HG03066 (cell line): ENCODE data around the gene SEM1.
A peak's percentile ranks its signal among the peaks of the same experiment; 100 is the strongest.
"Not testable (repeated sequence)": the region's sequence is repeated elsewhere in the genome, so short reads cannot be mapped to it uniquely, and the experiment has no call there.

Source experiments
- ATAC-seq: cut with Tn5 transposase; IDR thresholded peaks from one replicate; pipeline ENCODE4 v1.9.1; 2021; ENCODE audit warnings: low read depth; ENCODE audit not compliant: unreplicated experiment

The SEM1 gene

DNA sequence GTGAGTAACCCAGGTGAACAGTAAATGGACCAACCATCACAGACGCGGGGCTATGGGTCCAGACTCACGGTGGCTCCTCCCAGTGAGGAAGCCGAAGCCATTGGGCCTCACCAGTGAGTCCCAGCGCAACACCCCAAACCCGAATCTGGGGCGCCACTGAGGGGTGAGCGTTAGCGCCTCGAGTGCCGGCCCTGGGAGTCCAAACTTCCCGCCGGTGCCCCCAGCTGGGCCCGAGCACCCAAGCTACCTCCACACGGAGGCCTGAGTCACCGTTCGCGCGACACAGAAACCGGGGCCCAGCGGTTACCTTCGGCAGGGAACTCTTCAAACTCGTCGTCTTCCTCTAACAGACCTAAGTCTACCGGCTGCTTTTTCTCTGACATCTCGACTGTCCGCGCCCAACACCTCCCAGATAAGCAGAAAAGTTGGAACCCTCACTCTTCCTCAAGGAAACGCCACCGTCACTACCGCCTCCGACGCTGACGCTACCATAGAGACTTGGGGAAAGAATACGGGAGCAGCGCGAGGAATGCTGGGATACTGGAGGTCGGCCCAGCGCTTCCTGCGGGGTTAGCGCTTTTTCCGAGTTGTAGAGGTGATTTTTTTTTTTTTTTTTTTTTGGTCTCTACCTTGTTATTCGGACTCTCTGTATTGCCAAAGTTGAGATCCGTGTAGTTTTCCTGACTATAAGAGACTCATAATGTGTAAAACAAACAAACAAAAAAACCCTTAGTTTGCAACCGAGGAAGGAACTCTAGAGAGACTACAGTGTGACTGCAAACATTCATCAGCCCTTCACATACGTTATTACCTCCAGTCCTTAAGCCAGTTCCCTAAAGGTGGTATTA is at the start of gene SEM1:
TSS of gene SEM1 (minus strand) at position 466 of the 848 bp plus-strand sequence. CDS start at position 383, 83 bp downstream.
- peak; percentile 95 for ATAC-seq

DNA sequence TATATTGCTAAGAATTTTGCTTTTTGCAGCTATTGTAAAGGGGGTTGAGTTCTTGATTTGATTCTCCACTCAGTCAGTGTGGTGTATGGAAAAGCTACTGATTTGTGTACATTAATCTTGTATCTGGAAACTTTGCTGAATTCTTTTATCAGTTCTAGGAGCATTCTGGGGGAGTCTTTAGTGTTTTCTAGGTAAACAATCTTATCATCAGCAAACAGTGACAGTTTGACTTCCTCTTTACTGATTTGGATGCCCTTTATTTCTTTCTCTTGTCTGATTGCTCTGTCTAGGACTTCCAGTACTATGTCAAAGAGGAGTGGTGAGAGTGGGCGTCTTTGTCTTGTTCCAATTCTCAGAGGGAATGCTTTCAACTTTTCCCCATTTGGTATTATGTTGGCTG is 48.2 kb upstream of the SEM1 start:
- not testable (repeated sequence) for ATAC-seq

DNA sequence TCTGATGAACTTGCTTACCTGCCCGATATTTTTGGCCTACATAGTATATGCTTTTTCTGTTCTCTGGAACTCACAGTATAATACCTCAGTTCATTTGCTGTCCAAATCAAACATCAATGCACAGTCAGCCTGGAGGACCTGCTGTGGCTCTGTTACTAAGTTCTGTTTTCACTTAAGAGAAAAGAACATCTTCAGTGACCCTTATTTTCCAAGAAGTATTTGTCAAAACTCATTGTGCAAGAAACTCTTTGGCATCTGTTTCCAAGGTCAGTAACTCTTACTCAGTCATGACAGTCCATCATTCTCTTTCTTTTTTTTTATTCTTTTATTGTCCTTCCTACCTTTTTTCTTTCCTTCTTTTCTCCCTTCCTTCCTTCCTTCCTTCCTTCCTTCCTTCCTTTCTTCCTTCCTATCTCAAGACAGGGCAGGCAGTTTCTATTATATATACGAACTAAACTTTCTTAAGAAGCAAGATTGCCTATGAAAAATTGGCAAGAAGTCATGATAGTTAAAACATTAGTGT is 37.8 kb upstream of the SEM1 start:
- ATAC-seq: no peak

DNA sequence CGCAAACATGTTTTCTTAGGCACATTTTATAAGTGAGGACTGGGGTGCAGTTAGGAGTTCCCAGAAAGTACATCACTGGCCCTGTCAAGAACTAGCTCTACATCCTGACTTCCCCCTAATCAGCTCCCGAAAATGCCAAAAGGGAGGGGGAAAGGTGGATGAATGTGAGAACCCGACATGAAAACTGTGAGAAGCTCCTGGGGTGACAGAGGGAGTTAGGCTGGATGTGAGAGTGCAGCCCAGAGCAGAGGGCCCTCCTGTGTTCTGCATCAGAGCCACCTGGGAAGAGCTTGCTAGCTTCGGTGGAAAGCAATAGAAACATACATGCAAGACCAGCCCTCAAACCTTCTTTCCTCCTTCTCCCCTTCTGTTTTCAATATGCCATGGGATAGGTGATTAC is 30.5 kb upstream of the SEM1 start:
- ATAC-seq: no peak

DNA sequence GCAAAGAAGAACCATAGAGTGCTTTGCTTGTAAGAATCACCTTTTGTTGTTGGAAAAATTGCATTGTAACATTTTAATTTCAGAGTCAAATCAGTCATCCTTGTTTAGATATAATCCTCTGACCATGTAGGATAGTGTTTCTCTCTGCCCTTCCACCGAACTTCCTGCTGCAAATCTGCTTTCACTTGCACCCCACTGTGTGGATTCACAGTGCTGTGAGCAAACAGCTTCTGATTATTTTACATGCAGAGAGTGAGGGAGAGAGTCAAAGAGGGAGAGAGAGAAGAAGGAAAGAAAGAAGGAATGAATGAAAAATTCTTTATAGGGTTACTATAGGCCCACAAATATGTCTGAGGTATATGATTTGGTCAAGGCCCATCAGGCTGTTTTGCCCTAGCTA is 30.0 kb upstream of the SEM1 start:
- ATAC-seq: no peak

DNA sequence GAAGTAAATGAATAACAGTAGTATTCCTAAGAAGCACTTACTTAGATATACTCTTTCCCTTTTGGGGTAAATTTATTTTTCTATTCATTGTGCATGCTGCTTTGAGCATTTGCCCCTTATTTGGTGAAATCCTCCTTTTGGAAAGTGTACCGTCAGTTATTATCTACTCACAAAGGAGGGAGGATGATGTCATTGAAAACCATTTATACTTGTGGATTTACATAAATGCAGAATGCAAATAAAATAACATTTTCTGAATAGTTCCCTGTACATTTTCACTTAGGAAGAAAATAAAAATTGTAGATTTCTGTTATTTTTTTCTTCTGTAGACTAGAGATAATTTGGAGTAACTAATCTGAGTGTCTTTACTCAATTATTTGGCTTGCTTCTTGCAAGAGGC is 29.5 kb upstream of the SEM1 start:
- no peak for ATAC-seq

DNA sequence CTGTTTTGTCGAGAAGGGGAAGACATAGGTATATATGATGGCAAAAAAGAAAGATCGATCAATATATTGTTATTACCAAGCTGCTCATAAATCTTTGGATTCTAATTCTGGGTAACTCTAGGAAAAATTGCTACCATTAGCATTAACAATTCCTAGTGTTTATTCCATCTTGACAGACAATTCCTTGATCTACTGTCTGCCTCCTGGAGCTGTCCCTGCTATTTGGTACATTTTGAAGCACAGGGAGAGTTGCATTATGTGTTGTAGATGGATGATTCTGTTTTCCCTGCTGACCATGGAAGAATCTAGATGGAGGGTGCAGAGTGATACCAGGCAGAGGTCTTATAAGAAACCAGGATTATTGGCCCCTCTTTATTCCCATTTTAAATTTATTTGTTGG is 29.1 kb upstream of the SEM1 start:
- no peak for ATAC-seq

DNA sequence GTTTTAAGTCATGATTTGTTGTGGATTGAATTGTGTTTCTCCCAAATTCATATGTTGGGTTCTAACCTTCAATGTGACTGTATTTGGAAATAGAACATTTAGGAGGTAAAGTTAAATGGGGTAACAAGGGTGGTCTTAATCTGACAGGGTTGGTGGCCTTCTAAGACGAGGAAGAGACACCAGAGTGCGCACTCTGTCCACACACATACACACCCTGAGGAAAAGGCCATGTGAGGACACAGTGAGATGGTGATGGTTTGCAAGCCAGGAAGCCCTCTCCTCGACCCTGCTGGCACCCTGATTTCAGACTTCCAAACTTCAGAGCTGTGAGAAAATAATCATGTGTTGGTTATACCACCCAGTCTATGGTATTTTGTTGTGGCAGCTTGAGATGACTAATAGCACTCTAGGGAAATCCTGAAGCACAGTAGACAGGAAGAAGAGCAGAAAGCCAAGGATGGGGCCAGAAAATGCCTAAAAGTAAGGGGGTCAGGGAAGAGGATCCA is 28.0 kb upstream of the SEM1 start:
- ATAC-seq: no peak

DNA sequence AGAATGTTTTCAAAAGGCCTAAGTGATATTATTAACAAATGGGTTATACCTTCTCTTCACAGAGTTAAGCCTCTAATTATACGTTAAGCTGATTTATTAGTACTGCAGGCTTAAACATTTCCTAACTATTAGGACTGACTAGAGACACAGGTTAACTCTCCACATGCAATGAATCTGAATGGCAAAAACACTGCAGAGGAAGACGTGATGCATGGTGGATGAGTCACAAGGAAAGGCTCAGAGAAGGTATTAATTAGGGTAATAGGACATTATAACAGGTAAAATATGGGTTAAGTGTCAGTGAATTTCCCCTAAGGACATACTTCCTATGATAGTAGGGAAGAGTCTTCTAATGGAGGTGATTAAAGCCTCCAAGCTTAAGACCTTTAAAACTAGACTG is 24.7 kb upstream of the SEM1 start:
- no peak for ATAC-seq

DNA sequence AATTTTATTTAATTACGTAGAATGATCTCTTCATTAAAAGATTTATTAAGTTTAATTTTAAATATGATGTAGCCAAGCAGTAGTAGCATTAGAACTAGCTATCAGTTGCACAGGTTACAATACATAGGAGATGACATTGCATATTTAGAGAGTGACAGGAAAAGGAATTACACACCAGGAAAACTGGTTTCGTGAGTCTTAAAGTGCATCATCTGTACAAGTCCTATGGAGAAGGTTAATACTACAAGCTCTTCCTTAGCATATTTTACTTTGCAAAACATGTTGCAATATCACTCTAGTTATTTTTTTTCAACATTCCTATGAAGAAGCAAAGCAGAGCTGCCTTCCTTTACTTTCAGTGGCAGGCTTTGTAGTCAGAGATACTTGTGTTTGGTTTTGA is 20.2 kb upstream of the SEM1 start:
- ATAC-seq: no peak

DNA sequence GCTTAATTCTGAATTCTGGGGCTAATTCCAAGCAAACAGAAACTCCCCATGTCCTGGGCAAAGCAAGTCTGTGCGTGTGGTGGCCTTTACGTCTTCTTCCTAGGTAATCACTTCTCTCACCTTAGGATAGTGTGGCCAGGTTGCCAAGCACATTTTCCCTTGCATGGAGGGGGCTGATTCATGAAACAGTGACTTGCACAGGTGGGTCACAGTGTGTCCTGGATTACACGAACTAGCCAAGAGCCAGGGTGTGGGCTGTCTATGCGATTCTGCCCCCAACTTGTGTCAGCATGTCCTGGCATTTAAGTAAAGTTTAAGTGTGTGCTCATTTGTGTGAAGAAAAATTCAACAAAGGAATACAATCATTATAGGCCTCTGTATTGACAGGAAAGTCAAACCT is 18.5 kb upstream of the SEM1 start:
- ATAC-seq: no peak

DNA sequence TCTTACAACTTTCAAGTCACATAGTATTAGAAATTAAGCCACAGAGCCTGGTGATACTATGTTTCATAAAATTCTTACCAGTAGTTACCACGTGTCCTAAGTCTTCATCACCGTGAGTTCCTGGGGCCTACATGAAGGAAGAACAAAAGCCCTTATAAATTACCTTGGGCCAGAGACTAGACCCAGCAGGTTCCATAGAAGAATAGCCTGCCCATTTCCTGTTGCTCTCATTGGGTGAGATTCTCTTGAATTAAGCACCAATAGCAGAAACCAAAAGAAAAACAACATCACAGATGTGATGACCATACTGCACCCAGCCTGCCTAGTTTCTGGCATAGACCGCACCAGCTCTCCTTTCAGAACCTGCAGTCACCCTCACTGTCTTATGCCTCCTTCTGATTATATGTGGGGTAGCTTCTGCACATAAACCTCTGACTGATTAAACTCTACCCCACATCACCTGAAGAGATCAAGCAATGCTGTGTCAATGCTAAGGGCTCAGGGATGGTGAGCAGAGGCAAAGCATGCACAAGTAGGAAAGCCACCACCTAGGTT is 18.0 kb upstream of the SEM1 start:
- no peak for ATAC-seq

DNA sequence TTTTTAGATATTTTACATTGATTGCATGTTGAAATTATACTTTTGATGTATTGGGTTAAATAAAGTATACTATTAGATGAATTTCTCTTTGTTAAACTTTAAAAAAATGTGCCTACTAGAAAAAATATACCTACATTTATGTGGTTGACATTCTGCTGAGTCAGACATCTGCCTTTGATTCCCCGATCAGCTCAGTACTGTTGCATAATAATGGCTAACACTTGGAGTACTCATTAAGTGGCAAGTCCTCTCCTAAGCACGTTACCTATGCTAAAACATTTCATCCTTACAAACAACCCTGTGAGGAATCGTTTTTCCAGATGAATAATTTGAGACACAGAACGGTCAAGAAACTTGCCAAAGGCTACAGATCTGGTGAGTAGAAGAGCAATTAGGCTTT is 14.0 kb upstream of the SEM1 start:
- ATAC-seq: no peak

DNA sequence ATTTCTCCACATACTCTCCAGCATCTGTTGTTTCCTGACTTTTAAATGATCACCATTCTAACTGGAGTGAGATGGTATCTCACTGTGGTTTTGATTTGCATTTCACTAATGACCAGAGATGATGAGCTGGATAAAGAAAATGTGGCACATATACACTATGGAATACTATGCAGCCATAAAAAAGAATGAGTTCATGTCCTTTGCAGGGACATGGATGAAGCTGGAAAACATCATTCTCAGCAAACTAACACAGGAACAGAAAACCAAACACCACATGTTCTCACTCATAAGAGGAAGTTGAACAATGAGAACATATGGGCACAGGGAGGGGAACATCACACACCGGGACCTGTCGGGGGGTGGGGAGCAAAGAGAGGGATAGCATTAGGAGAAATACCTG is 13.3 kb upstream of the SEM1 start:
- ATAC-seq: not testable (repeated sequence)

DNA sequence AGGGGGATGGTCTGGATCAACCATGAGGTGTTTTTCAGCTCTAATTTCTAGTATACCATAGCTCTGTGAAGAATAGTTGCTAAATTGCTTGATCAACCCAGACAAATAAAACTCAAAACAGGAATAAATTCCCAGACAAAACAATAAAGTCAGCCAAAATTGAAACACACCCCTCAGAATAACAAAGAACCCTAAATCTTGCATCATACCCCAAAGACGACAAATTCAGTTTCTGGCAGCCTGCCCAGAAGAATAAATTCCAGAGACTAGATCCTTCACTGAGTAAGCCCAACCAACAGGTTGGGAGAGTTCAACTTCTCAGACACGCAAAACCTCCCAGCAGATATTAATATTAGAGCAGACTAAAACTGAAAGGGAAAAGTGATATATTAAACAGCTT is 11.2 kb upstream of the SEM1 start:
- no peak for ATAC-seq

DNA sequence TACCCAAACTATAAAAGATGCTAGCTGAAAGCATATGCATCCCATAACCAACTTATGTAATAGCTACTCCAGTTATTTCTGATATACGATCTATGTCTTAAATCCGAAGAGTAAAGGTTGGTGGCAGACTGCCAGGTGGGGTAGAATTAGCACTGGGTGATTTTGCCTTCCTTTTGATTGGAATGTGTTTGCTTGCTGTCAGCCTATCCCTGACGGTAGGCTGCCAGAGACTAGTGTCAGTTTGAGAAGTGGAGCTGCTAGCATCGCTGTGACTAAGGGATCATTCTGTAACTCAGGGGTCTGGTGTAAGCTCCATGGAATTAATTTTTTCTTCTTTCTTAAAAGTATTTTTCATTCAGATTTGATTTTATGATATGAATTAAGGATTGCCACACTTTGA is 9.5 kb upstream of the SEM1 start:
- ATAC-seq: no peak

DNA sequence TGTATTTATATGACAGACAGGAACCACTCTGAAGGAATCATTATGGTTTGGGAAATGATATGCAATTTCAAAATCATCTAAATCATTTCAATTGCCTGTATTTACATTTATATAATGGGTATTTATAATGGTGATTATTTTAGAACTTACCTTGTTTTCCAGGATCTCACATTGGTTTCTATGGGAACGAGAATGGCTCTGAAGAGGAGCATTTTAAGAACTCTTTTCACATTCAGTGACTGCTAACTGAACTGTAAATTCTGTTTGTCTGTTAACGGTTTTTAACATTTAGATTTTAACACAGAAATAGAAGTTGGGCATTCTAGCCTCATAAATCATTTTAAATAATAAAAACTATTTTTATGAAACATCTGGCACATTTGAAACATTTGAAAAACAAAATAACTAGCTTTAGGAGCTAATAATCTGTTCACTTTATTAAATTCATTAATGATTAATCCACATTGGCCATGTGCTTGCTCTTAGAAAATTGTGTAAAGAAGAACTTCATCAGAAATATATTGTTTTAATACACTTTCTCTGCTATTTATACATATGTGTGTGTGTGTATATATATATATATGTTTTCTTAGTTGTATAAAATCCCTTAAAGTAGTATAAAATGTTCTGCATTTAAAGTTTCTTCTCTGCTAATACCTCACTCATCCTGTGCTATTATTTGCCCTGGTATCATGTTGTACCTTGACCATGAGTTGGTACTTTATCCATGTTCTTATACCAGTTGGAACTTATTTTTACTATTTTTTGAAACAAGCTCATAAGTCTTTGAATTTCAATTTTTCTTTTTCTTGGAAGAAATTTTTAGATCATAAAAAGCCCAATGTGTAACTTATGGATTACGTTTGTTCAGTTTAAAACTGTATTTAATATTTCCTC is 8.7 kb upstream of the SEM1 start:
- no peak for ATAC-seq

DNA sequence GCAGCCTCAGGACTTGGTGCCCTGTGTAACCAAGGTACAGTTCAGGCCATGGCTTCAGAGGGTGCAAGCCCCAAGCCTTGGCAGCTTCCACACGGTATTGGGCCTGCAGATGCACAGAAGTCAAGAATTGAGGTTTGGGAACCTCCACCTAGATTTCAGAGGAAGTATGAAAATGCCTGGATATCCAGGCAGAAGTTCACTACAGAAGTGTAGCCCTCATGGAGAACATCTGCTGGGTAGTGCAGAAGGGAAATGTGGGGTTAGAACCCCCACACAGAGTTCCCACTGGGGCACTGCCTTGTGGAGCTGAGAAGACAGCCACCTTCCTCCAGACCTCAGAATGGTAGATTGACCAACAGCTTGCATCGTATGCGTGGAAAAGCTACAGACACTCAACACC is 3.4 kb upstream of the SEM1 start:
- ATAC-seq: no peak

DNA sequence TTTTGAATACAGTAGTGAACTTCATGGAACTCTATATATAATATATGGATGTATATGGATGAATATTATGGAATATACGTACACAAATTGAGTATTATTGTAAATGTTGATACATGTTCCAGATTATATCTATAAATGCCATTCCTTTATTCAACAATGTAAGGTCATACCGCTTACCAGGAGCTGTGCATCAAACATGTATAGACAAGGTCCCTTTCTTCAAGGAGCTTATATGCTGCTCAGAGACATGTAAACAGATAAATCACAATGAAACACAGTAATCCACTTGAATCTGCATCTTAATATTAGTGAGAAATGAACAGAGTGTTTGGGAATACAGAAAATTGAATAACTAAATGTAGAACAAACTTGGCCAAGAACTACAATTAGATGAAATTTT is 898 bp upstream of the SEM1 start:
- ATAC-seq: no peak

DNA sequence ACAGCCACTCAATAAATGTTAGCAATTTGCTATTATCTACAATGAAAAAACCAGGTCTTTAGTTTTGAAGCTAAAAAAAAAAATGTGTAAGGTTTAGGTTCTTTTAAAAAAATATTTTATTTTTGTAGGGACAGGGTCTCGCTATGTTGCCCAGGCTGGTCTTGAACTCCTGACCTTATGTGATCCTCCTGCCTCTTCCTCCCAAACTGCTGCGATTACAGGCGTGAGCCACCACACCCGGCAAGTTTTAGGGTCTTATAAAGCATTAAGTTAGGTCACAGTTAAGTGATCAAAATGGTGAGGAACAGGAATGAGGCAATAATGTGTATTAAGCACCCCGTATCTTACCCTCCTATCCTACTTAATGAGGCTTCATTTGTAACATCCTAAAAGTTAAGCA is 774 bp downstream of the SEM1 start:
- no peak for ATAC-seq
